SKM-1 (cell line): ENCODE measurements around the gene ETS1.
"Not testable (repeated sequence)": the region's sequence is repeated elsewhere in the genome, so short reads cannot be mapped to it uniquely, and the experiment has no call there.

Experiments
- DNase-seq: peaks from one replicate; lab custom pipeline; 2025; ENCODE audit not compliant: unreplicated experiment; lab: John Stamatoyannopoulos, UW

ETS1 gene

DNA sequence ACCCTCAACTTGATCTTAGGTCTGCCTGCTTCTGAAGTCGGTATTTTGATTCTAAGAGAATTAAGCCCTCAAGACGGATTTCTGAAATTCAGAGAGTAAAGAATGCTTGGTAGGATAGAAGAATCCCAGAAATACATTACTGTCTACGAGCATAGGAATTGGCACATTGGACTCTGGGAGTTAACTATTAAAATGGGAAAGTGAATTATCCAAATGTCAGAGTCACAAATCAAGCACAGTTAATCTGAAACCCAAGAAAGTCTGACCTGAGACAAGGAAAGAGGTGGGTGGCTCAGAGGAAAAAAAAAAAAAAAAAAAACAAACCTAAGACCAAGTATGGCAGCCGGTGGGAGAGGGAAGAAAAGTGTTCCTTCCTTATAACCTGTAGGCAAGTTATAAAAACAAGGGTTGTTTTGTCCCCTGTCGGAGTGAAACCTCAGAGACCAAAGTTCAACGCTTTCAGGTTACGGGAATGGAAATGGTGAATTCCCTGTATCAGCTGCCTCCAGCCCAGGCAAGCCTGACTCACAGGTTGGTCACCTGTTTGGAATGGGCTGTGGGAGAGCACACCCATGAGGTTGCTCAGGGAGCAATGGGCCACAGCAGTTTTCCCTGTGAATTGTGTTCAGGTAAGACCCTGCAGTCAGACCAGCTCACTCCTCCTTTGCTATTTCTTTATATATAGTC, 139.0 kb downstream of the ETS1 start:
- no peak for DNase-seq

DNA sequence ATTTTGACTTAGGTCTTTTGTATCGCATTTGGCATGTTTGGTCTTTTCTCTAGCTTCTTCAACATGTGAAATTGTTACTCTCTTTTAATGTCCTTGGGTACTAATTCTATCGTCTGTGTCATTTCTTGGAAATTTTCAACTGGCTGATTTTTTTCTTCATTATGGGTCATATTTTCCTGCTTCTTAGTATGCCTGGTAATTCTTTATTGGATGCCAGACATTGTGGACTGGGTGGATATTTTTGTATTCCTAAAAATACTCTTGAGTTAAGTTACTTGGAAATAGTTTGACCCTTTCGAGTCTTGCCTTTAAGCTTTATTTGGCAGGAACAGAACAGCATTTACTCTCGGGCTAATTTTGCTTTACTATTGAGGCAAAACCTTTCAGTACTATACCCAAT, 140.1 kb downstream of the ETS1 start:
- DNase-seq = no peak

DNA sequence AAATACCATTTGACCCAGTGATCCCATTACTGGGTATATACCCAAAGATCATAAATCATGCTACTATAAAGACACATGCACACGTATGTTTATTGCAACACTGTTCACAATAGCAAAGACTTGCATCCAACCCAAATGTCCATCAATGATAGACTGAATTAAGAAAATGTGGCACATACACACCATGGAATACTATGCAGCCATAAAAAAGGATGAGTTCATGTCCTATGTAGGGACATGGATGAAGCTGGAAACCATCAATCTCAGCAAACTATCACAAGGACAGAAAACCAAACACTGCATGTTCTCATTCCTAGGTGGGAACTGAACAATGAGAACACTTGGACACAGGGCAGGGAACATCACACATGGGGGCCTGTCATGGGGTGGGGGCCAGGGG, 141.4 kb downstream of the ETS1 start:
- not testable (repeated sequence) for DNase-seq

DNA sequence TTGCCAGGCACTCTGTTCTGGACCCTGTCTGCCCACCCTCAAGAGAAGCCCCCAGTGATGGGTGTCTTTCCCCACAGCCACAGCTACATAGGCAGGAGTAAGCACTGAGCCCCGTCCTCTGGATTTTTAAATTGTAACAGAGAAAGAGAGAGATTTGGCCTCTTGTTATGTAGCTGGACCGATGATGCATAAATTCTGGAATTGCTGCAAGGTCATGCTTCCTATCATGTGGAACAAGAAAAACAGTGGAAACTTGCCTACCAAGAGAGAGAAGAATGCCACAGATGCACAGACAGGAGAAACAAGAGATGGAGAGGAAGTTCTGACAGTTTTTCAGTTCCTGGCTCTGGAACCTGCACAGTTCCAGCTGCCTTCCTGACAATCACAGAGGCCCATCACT, 150.2 kb downstream of the ETS1 start:
- no peak for DNase-seq

DNA sequence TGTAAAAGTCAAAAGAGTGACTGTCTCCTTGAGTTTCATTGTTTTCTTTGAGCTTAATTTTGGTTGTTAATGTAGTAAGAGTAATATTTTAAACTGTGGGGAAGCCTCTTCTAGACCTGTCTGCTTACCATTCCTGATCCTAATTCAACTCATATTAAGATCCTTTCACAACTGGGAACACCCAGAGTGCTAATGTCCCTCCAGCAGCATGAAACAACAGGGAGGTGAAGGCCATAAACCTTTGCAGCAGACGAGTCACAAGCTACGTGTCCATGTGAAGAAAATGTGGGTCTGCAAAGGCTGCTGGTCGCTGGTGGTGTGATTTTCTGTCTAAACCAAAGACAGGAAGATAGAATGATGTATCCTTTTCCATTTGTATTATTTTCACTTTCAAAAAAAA, 152.5 kb downstream of the ETS1 start:
- no peak for DNase-seq

DNA sequence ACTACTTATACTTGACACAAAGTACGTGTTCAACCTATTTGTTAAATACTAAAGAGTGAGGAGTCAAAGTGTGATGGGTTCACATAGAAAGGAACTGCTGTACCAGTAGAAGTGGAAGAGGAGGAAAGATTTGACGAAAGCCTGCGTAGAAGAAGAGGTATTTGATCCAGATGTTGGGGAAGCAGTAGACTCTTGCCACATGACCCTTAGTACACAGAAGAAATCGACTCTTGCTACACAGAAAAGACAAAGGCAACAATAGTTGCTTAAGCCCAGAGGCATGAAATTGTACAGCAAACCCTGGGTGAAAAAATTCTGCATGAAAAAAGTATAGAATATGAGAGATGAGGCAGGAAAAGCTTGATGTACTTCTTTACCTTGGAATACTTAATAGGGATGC, 152.9 kb downstream of the ETS1 start:
- DNase-seq = no peak

DNA sequence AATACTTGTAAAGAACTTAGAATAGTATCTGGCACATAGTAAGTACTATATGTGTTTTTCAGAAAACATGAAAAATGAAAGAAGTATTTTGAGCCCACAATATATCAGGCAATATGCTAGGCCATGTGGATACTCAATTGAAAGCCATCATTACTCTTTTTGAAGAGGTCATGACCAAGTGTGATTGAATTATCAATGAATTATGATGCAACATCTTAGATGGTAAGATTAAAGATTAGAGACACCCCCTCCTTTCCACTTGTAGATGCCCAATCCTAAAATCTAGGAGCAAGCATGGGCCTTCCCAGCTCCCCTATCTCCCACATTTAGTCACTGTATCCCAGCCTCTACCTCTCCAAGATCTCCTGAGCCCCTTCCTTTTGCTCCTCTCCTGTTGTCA, 154.4 kb downstream of the ETS1 start:
- no peak for DNase-seq

DNA sequence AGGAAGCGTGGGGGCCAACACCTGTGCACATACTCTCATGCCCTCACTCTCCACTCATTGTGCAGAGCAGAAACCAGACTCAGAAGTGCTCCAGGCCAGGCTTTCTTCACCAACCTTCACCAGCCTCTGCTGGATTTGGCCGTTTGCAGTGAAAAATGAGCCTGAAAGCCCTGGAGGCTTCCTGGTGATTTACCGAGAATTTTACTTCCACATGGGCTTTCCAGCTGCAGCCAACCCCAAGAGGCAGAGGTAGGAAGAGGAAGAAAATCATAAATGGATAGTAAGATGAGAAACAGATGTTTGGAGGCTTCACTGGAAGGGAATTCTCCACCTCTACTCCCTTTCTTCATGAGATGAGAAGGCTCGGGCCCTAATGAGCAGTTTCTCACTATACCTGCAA, 155.4 kb downstream of the ETS1 start:
- DNase-seq = no peak

DNA sequence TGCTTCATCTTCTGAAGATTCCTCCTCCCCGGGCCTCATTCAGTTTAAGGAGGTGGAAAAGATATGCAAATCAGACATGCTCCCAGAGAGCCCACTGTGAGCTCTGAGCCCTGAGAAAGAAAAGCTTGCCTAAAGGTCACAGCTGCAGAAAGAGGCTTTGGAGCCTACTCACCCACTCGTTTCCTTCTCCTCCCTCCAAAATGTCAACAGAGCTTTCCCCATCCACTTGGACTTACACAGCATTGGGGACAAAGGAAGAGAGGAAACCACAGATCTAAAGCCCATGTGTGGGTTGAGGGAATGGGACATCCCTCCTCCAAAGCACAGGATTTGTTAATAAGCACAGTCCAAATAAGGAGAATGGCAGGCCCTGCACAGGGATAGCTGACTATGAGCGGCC, 158.4 kb downstream of the ETS1 start:
- no peak for DNase-seq

DNA sequence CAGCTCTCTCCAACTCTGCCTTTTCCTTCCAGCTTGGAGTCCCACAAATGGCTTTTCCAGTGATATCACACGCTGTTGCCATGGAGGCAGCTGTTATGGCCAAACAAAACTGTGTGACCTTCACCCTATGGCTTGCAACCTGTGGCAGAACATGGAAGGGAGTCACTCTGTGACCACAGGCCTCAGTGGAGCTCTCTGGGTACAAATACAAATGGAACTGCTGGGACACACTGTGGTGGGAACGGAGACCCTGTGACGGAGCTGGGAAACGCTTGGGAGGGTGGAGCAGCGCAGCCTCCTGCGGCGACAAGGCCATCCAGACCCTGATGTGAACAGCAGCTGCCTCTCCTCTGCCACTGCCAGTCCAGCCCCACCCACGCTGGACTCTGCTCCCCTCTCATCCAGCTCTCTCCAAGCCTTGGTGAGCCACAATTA, 162.5 kb downstream of the ETS1 start:
- no peak for DNase-seq

DNA sequence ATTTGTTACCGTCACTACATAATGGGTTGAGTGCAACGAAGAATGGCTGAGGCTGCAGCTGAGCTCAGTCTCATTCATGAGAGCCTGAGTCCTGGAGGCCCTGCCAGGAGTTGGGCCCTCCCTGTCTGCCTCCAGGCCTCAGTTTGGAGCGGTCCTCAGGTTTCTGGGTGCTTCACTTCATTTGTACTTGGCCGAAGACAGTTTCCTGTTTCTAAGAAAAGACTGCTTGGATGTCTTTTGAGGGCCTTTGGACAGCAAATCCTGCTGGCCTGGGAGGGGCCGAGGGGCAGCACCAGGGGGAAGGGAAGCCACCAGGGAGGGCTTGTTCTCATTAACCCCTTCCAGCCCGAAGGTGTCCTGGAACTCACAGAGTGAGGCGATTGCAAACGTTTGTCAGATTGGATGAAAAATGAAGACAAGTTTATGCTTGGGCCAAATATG, 163.1 kb downstream of the ETS1 start:
- DNase-seq = no peak

DNA sequence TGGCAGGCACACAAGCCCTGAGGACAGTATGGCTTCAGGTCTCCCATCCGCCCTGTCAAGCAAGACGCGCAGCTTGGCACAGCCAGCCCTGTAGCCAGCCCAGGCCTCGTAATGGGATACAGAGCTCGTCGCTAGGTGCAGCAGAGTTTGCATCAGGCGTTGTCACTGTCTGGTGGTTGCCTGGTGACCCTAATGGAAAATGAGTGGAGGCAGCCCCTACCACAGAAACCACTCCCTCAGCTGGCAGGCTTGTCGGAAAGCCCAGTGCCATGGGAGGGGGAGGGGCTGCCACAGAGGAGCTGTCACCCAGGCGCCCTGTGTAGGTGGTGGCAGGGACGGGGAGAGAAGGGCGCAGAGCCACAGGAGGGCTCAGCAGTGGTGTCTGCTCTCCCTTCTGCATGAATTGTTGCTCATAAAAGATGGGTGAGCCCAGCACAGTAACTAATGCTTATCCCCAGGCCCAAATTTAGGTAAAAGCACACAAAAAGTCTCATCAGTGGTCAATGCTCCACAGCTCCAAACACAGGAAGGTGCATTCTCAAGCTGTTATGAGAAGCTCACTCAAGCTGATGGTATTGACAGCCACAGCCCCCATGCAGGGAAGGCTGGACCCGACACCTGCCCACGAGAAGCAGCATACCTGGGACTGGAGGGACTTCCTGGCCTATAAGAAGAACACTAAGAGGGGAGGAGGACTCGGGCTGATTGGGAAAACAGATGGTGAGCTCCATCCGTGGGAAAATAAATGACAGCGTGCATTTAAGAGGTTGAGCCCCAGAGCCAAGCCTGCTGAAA, 164.6 kb downstream of the ETS1 start:
- no peak for DNase-seq

DNA sequence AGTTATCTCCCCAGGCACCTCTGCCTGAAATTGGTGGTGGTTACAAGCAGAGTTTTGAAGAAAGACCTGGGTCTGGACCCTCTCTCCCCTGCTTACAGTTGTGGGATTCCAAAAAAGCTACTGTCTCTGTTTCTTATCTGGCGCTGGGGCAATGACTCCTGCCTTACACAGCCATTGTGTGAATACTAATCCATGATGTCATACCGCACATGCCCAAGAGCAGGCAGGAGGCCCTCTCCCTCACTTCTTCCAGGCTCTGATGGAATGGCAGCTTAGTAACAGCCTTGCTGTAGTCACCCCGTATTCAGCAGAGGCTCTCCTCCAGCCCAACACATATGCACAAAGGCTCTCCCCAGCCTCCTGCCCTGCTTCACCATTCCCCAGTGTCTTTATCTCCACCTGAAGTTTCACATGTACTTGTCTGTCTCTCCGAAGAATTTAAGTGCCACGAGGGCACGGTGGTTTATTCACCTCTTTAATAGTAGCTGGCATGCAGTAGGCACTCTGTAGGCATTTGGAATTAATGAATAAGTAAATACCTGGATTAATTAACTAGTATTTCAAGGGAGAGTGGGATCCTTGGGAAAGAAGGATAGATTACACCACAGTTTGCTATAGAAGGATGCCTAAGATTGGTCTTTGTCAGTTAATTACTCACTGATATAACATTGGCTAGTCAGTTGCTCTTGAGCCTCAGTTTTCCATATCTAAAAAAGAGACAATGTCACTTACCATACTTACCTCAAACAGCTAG, 165.6 kb downstream of the ETS1 start:
- DNase-seq = no peak

DNA sequence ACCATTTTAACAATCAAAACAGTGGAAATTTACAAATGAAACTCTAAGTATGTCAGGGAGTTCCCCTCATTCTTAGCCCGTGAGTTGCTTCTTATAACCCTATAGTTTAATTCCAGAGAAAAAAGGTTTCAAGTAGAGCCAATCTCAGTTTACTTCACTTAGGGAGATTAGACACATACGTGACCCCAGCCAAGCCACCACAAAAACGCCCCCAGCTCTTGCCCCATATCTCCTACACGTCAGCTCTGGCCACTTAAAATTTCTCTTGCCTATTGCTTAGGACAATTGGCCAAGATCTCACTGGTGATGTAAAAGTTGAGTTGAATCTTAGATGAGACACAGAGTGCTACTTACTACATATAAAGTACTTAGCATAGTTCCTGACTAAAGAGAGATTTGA, 166.4 kb downstream of the ETS1 start:
- DNase-seq = no peak

DNA sequence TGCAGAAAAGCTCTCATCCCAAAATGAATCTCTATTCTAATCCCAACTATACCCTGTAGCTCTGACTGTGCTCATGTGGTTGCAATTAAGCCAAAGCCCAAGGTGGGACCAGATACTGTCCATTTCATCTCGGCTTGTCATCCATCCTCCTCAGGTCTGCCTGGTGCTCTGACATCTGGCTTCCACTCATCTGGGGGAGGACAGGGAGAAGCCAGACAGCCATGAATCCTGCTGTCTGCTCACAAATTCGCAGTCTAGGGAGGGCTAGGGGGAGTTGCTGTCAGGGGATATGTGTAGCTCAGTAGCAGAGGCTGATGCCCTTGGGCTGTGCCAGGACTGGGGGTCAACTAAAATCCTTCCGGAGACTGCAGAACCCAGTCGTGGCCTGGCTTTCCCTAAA, 167.1 kb downstream of the ETS1 start:
- DNase-seq = no peak

DNA sequence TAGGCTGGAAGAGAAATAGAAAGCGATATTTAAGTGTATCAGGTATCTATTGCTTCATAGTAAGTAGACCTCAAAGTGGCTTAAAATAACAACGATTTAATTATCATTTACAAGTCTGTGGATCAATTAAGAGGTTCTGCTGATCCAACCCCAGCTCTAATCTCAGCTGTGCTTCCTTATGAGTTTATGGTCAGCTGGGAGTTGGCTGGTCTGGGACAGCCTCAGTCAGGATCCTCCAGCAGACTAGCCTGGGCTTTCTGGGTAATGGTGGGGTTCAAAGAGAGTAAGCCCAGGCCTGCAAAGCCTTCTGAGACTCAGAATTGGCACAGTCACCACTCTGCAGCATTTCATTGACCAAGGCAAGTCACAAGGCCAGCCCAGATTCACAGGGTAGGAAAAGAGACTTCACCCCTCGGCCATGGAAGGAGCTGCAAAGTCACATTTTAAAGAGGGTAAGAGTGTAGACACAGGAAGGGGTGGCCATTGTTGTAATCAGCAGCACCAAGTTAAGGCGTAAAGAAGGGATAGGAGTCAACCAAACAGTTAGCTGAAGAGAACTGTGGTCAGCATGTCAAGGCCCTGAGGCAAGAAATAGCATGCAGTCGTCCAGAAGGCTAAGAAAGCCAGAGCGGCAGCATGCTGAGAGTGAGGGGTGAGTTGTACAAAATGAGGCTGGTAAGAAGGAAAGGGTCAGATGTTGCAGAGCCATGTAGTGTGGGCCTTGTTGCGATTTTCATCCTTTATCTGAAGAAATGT, 168.2 kb downstream of the ETS1 start:
- no peak for DNase-seq

DNA sequence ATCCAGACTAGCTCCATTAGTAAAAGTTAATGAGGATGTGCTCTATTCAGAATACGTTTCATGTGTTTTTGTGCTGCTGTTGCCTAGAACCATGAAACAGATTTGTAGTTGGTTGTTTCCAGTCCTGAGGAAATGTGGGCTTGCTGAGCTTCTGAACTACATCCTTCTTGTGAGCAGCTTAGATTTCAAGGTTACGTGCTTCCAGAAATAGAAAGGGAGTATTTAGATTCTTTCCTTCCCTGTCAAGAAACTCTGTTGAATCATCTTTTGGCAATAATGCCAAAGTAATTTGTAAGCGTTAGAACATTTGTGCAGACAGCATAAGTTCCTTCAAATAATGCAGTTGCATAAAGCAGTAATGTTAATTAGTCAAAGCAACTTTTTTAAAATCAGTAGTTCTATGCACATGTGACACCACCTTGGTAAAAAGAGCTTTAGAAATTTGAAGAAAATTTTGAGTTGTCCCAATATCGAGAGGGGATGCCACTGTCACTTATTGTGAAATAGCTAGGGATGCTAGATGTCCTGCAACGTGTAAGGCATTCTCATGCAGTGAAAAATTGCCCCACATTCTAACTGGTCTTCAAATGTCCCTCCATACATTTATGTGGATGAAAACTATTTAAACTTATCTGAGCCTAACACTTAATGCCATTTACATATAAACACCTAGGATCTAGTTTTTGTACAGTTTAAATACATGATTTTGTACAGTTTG, 169.6 kb downstream of the ETS1 start:
- no peak for DNase-seq

DNA sequence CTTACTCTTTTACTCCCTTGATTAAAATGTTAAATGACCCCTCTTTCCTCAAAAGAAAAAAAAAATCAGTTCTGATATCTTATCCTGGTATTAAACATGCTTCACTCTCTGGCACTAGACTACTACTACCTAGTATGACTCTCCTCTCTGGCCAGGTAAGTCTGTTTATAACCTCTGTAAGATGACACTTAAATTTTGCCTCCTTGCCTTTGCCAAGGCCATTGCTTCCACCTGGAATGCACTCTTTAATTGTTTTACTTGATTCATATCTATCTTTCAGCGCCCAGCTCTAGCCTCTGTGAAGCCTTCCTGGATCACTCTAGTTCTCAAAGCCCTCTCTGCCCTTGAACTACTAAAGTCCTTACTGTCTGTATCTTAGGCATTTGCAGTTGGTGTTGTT, 170.4 kb downstream of the ETS1 start:
- DNase-seq = no peak

DNA sequence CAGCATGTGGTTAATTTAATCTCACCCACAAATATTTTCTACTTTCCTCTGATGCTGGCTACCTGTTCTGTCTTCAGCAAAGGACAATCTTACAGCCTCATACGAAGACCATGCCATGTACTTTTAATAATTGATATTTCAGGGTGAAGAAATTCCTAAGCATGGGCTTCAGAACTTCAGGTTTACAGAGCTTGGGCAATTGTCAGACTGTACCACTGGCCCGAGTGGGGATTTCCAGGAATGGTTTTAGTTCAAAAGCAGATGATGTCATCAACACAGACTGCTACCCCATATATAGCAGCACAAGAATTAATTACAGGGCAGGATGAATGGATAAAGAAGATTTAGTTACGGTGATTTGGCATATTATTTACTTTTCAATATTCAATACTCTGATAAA, 171.8 kb downstream of the ETS1 start:
- no peak for DNase-seq
